Natural killer cell (primary cell): ENCODE data around the gene ID3. TPM values are rescaled to one million over a fixed set of nuclear protein-coding genes. Genes with fewer than 3 reads are reported as not detected.
"Not testable (repeated sequence)": the region's sequence is repeated elsewhere in the genome, so short reads cannot be mapped to it uniquely, and the experiment has no call there.

Experiments used
- ATAC-seq, 3 donors: fragments of 150-1000 bp in 2 of 3; fragments of 200-7000 bp in 1 of 3; cut with Tn5 transposase; 1 replicate in 1 of 3; 2 replicates in 2 of 3; pipeline ENCODE4 v1.10.0; 2021; ENCODE audit warnings: mild to moderate bottlenecking in 2 of 3, moderate library complexity in 2 of 3
- DNase-seq, 2 donors: peaks; one replicate each; pipeline versions ENCODE4 v3.0.0 to v3.0.0-alpha.2; 2013 to 2021; ENCODE audit warnings: mixed read lengths in 1 of 2
- H3K27ac ChIP-seq: one replicate; pipeline ENCODE4 v1.5.1; 2013; ENCODE audit warnings: mild to moderate bottlenecking, low read length
- H3K27me3 ChIP-seq: one replicate; pipeline ENCODE4 v1.6.1; 2013; ENCODE audit warnings: low read length; ENCODE audit not compliant: control insufficient read depth, insufficient read depth
- H3K36me3 ChIP-seq: one replicate; pipeline ENCODE4 v1.6.1; 2013; ENCODE audit warnings: low read length; ENCODE audit not compliant: control insufficient read depth, insufficient read depth
- H3K4me1 ChIP-seq: one replicate; pipeline ENCODE4 v1.6.1; 2013; ENCODE audit warnings: low read length; ENCODE audit not compliant: control insufficient read depth, insufficient read depth
- H3K4me3 ChIP-seq: one replicate; pipeline ENCODE4 v1.5.1; 2013; ENCODE audit warnings: low read length
- H3K9me3 ChIP-seq: one replicate; pipeline ENCODE4 v1.6.1; 2013; ENCODE audit warnings: low read length; ENCODE audit not compliant: control insufficient read depth, insufficient read depth
- H3K27ac Mint-ChIP-seq, 2 donors: one replicate each; pipeline ENCODE4 v1.8.0; 2022; ENCODE audit warnings: mild to moderate bottlenecking in 2 of 2, mixed read lengths in 2 of 2, moderate library complexity in 1 of 2
- H3K27me3 Mint-ChIP-seq, 2 donors: one replicate each; pipeline ENCODE4 v1.8.0; 2022; ENCODE audit warnings: low read depth in 2 of 2, mixed read lengths in 2 of 2
- H3K36me3 Mint-ChIP-seq: one replicate; pipeline ENCODE4 v1.8.0; 2022; ENCODE audit warnings: mixed read lengths
- H3K4me1 Mint-ChIP-seq, 2 donors: one replicate each; pipeline ENCODE4 v1.8.0; 2022; ENCODE audit warnings: mixed read lengths in 2 of 2
- H3K4me3 Mint-ChIP-seq: one replicate; pipeline ENCODE4 v1.8.0; 2022; ENCODE audit warnings: mild to moderate bottlenecking, moderate library complexity, mixed read lengths
- H3K9me3 Mint-ChIP-seq, 2 donors: one replicate each; pipeline ENCODE4 v1.8.0; 2022; ENCODE audit warnings: mixed read lengths in 2 of 2
- WGBS: methylation state at CpG from one replicate; pipeline ENCODE4 v1.1.7; 2013; ENCODE audit warnings: missing lambda C conversion rate; ENCODE audit not compliant: insufficient coverage; 5-methylcytosine and 5-hydroxymethylcytosine counted together
- intact Hi-C: fragments of 100-400 bp; cut with micrococcal nuclease; formaldehyde crosslinking; loops from one replicate; pipeline ENCODE4 v1.14.2; 2022
- total RNA-seq, 4 donors: library from RNA; stranded (reverse); fragments of 120-200 nt in 1 of 4; gene quantifications; one replicate each; pipeline versions ENCODE4 v1.2.3 to v1.2.4, GENCODE V29; 2013 to 2022
- TF ChIP-seq, protein P1 (sequence below): fragments of 200-600 bp; IDR thresholded peaks from one replicate; pipeline ENCODE4 v1.8.0; 2022; ENCODE audit warnings: antibody characterized with exemption

ID3 gene
- total RNA-seq, 3 donors from 2014 or later (not counting 1 experiment from before 2014, with no cell fraction given): 0.29 to 6.5 (median 2.4) TPM

DNA sequence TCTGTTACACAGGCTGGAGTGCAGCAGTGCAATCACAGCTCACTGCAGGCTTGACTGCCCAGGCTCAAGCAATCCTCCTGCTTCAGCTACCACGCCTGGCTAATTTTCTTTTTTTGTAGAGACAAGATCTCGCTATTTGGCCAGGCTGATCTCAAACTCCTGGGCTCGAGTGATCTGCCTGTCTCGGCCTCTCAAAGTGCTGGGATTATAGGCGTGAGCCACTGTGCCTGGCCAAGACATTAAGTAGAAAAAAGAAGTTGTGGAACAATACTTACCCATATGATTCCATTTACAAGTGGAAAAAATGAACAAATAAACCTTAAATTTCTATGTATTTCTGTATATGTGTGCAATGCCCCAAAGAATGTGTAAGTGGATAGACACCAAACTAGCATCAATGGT lies 30.3 kb upstream of the ID3 start:
- no peak overlapping the region for H3K27ac ChIP-seq
- Mint-ChIP-seq H3K27ac (peak overlapping the region in 1 of 2 donors; percentile 66), H3K36me3 (no peaks in the 10 kb centered on the region), H3K4me1 (peaks cover 16 to 31% of the 10 kb centered on the region in 2 donors), H3K27me3 (peaks cover 0 to 8% of the 10 kb centered on the region in 2 donors), H3K9me3 (no peaks in the 10 kb centered on the region), H3K4me3 (no peak overlapping the region)
- intact Hi-C loops: no loop called here
- WGBS: 81% methylated on average over 5 of the region's 5 CpGs
- H3K27me3 ChIP-seq: no peaks in the 10 kb centered on the region
- DNase-seq: no peak
- H3K9me3 ChIP-seq: no peaks in the 10 kb centered on the region
- TF ChIP-seq, protein P1, sequence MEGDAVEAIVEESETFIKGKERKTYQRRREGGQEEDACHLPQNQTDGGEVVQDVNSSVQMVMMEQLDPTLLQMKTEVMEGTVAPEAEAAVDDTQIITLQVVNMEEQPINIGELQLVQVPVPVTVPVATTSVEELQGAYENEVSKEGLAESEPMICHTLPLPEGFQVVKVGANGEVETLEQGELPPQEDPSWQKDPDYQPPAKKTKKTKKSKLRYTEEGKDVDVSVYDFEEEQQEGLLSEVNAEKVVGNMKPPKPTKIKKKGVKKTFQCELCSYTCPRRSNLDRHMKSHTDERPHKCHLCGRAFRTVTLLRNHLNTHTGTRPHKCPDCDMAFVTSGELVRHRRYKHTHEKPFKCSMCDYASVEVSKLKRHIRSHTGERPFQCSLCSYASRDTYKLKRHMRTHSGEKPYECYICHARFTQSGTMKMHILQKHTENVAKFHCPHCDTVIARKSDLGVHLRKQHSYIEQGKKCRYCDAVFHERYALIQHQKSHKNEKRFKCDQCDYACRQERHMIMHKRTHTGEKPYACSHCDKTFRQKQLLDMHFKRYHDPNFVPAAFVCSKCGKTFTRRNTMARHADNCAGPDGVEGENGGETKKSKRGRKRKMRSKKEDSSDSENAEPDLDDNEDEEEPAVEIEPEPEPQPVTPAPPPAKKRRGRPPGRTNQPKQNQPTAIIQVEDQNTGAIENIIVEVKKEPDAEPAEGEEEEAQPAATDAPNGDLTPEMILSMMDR: no peak
- H3K4me3 ChIP-seq: no peak overlapping the region
- peaks cover 46% of the 10 kb centered on the region for H3K4me1 ChIP-seq
- H3K36me3 ChIP-seq: no peaks in the 10 kb centered on the region
- no peak for ATAC-seq

DNA sequence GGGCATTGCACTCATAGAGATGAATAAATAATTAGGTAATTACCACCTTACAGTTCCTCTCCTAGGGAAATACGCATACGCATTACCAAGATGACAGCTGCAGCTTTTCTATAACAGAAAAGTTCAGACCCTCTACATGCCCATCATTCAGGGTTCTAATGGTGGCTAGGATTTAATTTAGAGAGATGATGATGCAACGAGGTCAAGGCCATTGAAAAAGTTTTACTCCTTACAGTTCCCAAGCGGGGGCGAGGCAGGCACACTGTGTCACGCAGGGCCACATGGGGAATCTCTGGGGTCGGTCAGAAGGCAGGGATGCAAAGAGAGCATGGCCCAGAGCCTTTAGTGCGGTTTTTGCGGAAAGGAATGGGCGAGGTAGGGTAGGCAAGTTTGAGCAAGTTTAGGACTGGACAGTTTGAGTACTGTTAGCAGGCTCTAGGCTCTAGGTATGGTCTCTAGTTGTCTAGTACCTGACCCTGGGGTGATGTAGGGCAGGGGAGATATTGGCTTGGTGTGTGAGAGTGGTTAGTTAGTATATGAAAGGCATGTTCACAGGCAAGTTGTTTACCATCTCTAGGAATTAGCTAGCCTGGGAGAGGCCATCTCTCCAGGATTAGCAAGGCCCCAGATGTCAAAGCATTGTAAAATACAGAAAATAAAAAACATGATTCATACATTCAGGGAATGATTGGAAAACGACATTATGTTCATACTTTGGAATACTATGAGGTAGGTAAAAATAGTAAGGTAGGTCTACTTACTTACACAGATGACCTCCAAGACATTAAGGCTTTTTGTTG lies 29.6 kb upstream of the ID3 start:
- intact Hi-C loops: no loop called here
- TF ChIP-seq, protein P1: no peak
- ATAC-seq (no peak), DNase-seq (no peak)
- no peak overlapping the region for H3K27ac ChIP-seq
- H3K4me1 Mint-ChIP-seq: peaks cover 16 to 31% of the 10 kb centered on the region in 2 donors
- H3K4me1 ChIP-seq: peaks cover 40% of the 10 kb centered on the region
- H3K27me3 ChIP-seq: no peaks in the 10 kb centered on the region
- no peaks in the 10 kb centered on the region for H3K9me3 Mint-ChIP-seq
- H3K4me3 ChIP-seq: no peak overlapping the region
- no peak overlapping the region for H3K27ac Mint-ChIP-seq
- no peaks in the 10 kb centered on the region for H3K9me3 ChIP-seq
- H3K36me3 Mint-ChIP-seq: no peaks in the 10 kb centered on the region
- no peaks in the 10 kb centered on the region for H3K36me3 ChIP-seq
- WGBS: 78% methylated on average over 9 of the region's 11 CpGs
- H3K27me3 Mint-ChIP-seq: peaks cover 0 to 8% of the 10 kb centered on the region in 2 donors
- H3K4me3 Mint-ChIP-seq: no peak overlapping the region

DNA sequence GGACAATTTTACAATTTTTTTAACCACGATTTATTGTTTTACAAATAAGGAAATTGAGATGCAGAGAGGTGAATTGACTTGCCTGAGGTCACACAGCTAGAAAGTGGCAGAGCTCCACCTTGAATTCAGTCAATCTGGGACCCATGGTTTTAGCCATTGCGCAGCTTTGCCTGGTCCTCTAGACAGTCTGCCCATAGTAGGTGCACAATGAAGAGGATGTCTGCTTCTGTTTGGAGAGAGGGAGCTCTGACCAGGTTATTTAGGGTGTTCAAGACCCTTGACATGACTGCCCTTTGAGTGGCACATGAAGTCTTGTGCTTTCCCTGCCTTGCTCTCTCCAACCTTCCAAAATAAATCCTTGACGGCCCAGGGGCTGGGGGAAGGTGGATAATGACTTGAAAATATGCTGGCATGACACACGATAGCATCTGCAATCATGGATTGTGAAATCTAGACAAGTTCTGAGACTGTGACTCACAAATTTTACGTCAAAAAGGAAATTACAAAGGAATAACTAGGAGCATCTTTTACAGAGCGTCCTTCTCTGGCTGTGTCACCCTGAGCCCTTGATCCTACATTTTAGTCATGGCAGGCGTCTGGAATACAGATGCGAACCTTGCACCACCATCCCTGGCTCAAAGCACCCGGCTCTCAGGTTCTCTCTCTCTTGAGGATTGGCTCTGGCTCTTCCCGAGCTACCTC lies 26.2 kb upstream of the ID3 start:
- DNase-seq: no peak
- Mint-ChIP-seq H3K4me3 (no peak overlapping the region), H3K9me3 (no peaks in the 10 kb centered on the region), H3K36me3 (no peaks in the 10 kb centered on the region), H3K27ac (no peak overlapping the region), H3K4me1 (peaks cover 5 to 7% of the 10 kb centered on the region in 2 donors), H3K27me3 (peaks cover 0 to 8% of the 10 kb centered on the region in 2 donors)
- H3K27me3 ChIP-seq: no peaks in the 10 kb centered on the region
- TF ChIP-seq, protein P1: no peak
- H3K4me1 ChIP-seq: peaks cover 5% of the 10 kb centered on the region
- no peak for ATAC-seq
- no peak overlapping the region for H3K4me3 ChIP-seq
- WGBS: 90% methylated on average over 10 of the region's 10 CpGs
- intact Hi-C loops: no loop called here
- no peaks in the 10 kb centered on the region for H3K36me3 ChIP-seq
- H3K27ac ChIP-seq: no peak overlapping the region
- H3K9me3 ChIP-seq: no peaks in the 10 kb centered on the region

DNA sequence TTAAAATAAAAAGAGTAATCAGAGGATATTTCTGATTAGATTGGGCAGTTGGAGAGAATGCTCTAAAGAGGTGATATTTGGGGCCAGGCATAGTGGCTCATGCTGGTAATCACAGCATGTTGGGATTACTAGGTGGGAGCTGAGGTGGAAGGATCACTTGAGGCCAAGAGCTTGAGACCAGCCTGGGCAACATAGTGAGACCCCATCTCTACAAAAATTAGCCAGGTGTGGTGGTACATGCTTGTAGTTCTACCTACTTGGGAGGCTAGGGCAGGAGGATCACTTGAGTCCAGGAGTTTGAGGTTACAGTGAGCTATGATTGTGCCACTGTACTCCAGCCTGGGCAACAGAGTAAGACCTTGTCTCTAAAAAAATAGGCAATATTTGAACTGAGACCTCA lies 24.4 kb upstream of the ID3 start:
- H3K27ac Mint-ChIP-seq, H3K27ac ChIP-seq, H3K4me1 ChIP-seq, H3K9me3 ChIP-seq, H3K4me1 Mint-ChIP-seq, H3K4me3 Mint-ChIP-seq, H3K9me3 Mint-ChIP-seq, H3K36me3 ChIP-seq, intact Hi-C loops, H3K4me3 ChIP-seq, H3K27me3 Mint-ChIP-seq, ATAC-seq, DNase-seq, H3K36me3 Mint-ChIP-seq, H3K27me3 ChIP-seq: not testable (repeated sequence)
